MM.1S (cell line): Measurements from ENCODE around the gene TMUB2.

Experiments used
- DNase-seq: peaks from one replicate; pipeline ENCODE4 v3.0.0-alpha.2; 2015
- H2AFZ ChIP-seq: fragments of 300-600 bp; sonication (generic); 2 replicates; pipeline ENCODE4 v1.6.0; 2016; ENCODE audit warnings: antibody characterized with exemption, low read length
- H3F3A ChIP-seq: fragments of 300-600 bp; sonication (generic); 2 replicates; pipeline ENCODE4 v1.6.1; 2016; ENCODE audit warnings: mild to moderate bottlenecking, antibody characterized with exemption, low read length, moderate library complexity, mixed read lengths; ENCODE audit not compliant: insufficient read depth
- H3K27ac ChIP-seq: fragments of 300-600 bp; sonication (generic); 2 replicates; pipeline ENCODE4 v1.5.1; 2016; ENCODE audit warnings: mild to moderate bottlenecking, low read length
- H3K27me3 ChIP-seq: fragments of 300-600 bp; sonication (generic); replicated peaks from 2 replicates; pipeline ENCODE4 v1.6.0; 2016; ENCODE audit warnings: low read length; ENCODE audit not compliant: insufficient read depth
- H3K36me3 ChIP-seq: fragments of 300-600 bp; sonication (generic); replicated peaks from 2 replicates; pipeline ENCODE4 v1.6.1; 2016; ENCODE audit warnings: mild to moderate bottlenecking, low read length, mixed read lengths; ENCODE audit not compliant: insufficient read depth
- H3K4me1 ChIP-seq: fragments of 300-600 bp; sonication (generic); 2 replicates; pipeline ENCODE4 v1.6.1; 2016; ENCODE audit warnings: low read length, mixed read lengths
- H3K4me2 ChIP-seq: fragments of 300-600 bp; sonication (generic); 2 replicates; pipeline ENCODE4 v1.6.0; 2016; ENCODE audit warnings: low read depth, low read length
- H3K4me3 ChIP-seq: fragments of 300-600 bp; sonication (generic); 2 replicates; pipeline ENCODE4 v1.5.1; 2016; ENCODE audit warnings: low read length, mixed read lengths
- H3K79me2 ChIP-seq: fragments of 300-600 bp; sonication (generic); 2 replicates; pipeline ENCODE4 v1.6.1; 2016; ENCODE audit warnings: mixed run types, low read length, mixed read lengths
- H3K9ac ChIP-seq: fragments of 300-600 bp; sonication (generic); 2 replicates; pipeline ENCODE4 v1.6.1; 2016; ENCODE audit warnings: low read length, mixed read lengths
- H3K9me2 ChIP-seq: fragments of 300-600 bp; sonication (generic); replicated peaks from 2 replicates; pipeline ENCODE4 v1.6.1; 2016; ENCODE audit warnings: mild to moderate bottlenecking, low read length, mixed read lengths; ENCODE audit not compliant: insufficient read depth
- H3K9me3 ChIP-seq: fragments of 300-600 bp; sonication (generic); replicated peaks from 2 replicates; pipeline ENCODE4 v1.6.1; 2016; ENCODE audit warnings: mild to moderate bottlenecking, low read length, mixed read lengths; ENCODE audit not compliant: insufficient read depth
- H4K20me1 ChIP-seq: fragments of 300-600 bp; sonication (generic); 2 replicates; pipeline ENCODE4 v1.6.1; 2016; ENCODE audit warnings: mild to moderate bottlenecking, low read length, moderate library complexity, mixed read lengths; ENCODE audit not compliant: insufficient read depth
- EZH2 ChIP-seq: fragments of 300-600 bp; sonication (generic); optimal IDR thresholded peaks from 2 replicates; pipeline ENCODE3; 2017; ENCODE audit warnings: low read depth, mild to moderate bottlenecking, antibody characterized with exemption, low read length, mixed read lengths
- EZH2phosphoT487 ChIP-seq: fragments of 300-600 bp; sonication (generic); IDR thresholded peaks from 2 replicates; pipeline ENCODE4 v1.6.1; 2018; ENCODE audit warnings: antibody characterized with exemption, low read length
- TF ChIP-seq, protein P1 (sequence below): fragments of 300-600 bp; sonication (generic); IDR thresholded peaks from 2 replicates; pipeline ENCODE4 v1.5.1; 2016; ENCODE audit warnings: antibody characterized with exemption, low read length, mixed read lengths

TMUB2 gene

DNA sequence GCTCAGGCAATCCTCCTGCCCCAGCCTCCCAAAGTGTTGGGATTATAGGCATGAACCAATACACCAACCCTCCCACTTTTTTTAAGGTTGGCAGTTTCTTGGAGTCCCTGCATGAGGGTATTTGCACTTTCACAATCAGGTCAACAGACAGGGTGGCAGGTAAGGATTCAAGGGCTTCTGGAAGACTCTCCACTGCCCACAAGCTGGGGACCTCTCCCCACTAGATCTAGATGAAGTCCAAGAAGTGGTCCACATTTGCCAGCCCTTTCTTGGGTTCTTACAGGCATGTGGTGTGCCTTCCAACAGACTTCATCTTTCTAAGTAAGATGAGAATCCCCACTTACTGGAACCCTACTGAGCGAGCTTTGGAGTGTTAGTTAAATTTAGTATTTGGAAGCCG, 12.3 kb upstream of the TMUB2 start:
- Histone ChIP-seq H2AFZ (no peak overlapping the region), H3K9me3 (no peaks in the 10 kb centered on the region), H3F3A (peaks cover 27% of the 10 kb centered on the region), H3K9me2 (no peaks in the 10 kb centered on the region), H3K4me2 (no peak overlapping the region), H3K27me3 (no peaks in the 10 kb centered on the region), H3K36me3 (no peaks in the 10 kb centered on the region), H4K20me1 (no peaks in the 10 kb centered on the region), H3K27ac (no peak overlapping the region), H3K79me2 (peaks cover 19% of the 10 kb centered on the region; the same call in 1 of the 2 replicates), H3K4me3 (no peak overlapping the region), H3K4me1 (peaks cover 21% of the 10 kb centered on the region), H3K9ac (no peak overlapping the region)
- DNase-seq: no peak
- TF ChIP-seq EZH2phosphoT487 (no peak), EZH2 (no peak)
- TF ChIP-seq, protein P1, sequence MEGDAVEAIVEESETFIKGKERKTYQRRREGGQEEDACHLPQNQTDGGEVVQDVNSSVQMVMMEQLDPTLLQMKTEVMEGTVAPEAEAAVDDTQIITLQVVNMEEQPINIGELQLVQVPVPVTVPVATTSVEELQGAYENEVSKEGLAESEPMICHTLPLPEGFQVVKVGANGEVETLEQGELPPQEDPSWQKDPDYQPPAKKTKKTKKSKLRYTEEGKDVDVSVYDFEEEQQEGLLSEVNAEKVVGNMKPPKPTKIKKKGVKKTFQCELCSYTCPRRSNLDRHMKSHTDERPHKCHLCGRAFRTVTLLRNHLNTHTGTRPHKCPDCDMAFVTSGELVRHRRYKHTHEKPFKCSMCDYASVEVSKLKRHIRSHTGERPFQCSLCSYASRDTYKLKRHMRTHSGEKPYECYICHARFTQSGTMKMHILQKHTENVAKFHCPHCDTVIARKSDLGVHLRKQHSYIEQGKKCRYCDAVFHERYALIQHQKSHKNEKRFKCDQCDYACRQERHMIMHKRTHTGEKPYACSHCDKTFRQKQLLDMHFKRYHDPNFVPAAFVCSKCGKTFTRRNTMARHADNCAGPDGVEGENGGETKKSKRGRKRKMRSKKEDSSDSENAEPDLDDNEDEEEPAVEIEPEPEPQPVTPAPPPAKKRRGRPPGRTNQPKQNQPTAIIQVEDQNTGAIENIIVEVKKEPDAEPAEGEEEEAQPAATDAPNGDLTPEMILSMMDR: no peak

DNA sequence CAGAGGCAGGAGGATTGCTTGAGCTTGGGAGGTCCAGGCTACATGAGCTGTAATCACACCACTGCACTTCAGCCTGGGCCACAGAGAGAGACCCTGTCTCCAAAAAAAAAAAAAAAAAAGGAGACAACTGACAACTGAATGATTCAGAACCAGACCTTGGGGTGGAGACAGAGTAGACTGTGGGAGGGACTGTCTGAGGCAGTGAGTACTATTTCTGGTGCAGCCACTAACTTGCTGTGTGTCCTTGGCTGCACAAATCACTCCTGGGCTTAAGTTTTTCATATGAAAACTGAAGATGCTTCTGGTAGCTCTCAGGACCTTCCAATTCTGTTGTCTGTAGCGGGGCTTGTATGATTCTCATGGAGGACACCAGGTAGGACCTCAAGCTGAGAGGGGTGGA, 10.5 kb upstream of the TMUB2 start:
- TF ChIP-seq, protein P1: no peak
- TF ChIP-seq EZH2 (no peak), EZH2phosphoT487 (no peak)
- Histone ChIP-seq H2AFZ (no peak overlapping the region), H3K4me2 (no peak overlapping the region), H3K36me3 (no peaks in the 10 kb centered on the region), H3K79me2 (peaks cover 19% of the 10 kb centered on the region; the same call in 1 of the 2 replicates), H3K9me3 (no peaks in the 10 kb centered on the region), H4K20me1 (no peaks in the 10 kb centered on the region), H3K9me2 (no peaks in the 10 kb centered on the region), H3K27ac (no peak overlapping the region), H3K27me3 (no peaks in the 10 kb centered on the region), H3F3A (peaks cover 12% of the 10 kb centered on the region), H3K4me3 (no peak overlapping the region), H3K9ac (no peak overlapping the region), H3K4me1 (peaks cover 7% of the 10 kb centered on the region; the same call in 1 of the 2 replicates)
- DNase-seq: no peak

DNA sequence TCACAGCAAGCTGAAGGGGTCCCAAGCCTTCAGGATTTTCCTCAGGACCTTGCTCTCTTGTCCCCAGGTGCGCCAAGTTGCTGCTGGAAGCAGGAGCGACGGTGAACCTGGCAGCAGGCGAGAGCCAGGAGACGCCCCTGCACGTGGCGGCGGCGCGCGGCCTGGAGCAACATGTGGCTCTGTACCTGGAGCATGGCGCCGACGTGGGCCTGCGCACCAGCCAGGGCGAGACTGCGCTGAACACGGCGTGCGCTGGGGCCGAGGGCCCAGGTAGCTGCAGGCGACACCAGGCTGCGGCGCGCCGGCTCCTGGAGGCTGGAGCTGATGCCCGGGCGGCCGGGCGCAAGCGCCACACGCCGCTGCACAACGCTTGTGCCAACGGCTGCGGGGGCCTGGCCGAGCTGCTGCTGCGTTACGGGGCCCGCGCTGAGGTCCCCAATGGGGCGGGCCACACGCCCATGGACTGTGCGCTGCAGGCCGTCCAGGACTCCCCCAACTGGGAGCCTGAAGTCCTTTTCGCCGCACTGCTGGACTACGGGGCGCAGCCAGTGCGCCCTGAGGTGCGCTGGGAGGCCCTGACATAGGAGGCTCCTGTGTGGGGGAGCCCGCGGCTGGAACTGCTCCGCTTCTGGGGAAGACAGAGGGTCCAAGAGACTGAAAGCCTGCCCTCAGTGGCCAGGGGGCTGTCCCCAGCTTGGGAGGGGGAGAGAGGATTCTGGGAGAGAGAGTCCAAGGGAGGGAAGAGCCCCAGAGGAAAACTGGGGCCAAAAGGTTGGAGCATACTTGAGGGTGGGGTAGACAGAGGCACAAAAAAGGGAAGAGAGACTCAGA, 9.9 kb upstream of the TMUB2 start:
- H4K20me1 ChIP-seq: no peaks in the 10 kb centered on the region
- peaks cover 12% of the 10 kb centered on the region for H3F3A ChIP-seq
- peaks cover 4% of the 10 kb centered on the region; the same call in 1 of the 2 replicates for H3K4me1 ChIP-seq
- no peaks in the 10 kb centered on the region for H3K9me2 ChIP-seq
- H3K27ac ChIP-seq: no peak overlapping the region
- no peak overlapping the region for H2AFZ ChIP-seq
- TF ChIP-seq EZH2 (no peak), EZH2phosphoT487 (no peak)
- TF ChIP-seq, protein P1: no peak
- peaks cover 21% of the 10 kb centered on the region for H3K79me2 ChIP-seq
- H3K36me3 ChIP-seq: 0 out of 2 replicates have a peak, but pooled peaks cover under 1% of the 10 kb centered on the region
- no peak overlapping the region for H3K9ac ChIP-seq
- H3K27me3 ChIP-seq: no peaks in the 10 kb centered on the region
- no peaks in the 10 kb centered on the region for H3K9me3 ChIP-seq
- no peak for DNase-seq
- no peak overlapping the region for H3K4me3 ChIP-seq
- no peak overlapping the region for H3K4me2 ChIP-seq
